ENCODE measurements around the gene TBX10.
"Not testable (repeated sequence)": the region's sequence is repeated elsewhere in the genome, so short reads cannot be mapped to it uniquely, and the experiment has no call there.

TBX10 gene

GRCh38 chr11:67630228-67630942 is 9.2 kb downstream of the TBX10 start:
- peak; percentile 99 for DNase-seq

DNA sequence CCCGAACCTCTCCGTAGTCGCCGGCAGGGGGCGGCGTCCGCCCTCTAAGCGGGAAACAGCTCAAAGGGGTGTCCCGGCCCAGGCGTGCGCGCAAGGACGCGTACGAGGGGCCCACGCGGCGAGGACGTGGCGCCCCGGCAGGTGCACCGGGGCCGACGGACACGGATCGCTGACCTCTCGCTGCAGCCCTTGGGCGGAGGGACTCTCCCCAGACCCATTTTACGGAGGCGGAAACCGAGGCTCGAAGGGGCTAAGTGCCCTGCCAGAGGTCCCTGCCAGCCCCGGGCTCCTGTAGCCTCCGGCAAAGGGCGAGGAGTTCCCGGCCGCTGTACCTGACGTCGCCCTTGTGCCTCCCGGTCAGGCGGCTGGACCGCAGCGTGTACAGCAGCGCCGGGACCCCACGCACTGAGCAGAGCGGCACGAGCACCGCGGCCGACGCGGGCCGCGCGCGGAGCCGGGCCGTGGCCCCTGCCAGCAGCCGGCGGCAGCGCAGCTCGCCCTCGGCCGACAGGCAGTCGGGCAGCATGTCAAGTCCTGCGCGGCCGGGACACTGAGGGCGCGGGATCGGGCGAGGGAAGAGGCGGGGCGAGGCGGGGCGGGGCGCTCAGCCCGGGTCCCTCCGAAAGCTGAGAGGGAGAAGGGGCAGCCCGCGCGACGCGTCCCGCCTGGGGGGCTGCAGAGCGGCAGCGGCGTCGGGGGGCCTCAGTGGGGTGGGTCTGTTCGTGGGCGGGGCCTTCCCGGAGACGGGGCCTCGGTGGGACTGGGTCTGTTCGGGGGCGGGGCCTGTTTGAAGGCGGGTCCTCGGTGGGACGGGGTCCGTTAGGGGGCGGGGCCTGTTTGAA is 10.0 kb downstream of the TBX10 start, which contains the start of gene NUDT8:
Gene NUDT8 (minus strand): TSS at position 552 of the 842 bp plus-strand sequence. CDS start 26 bp downstream, at position 526.
- DNase-seq, result peak; percentile 87

DNA sequence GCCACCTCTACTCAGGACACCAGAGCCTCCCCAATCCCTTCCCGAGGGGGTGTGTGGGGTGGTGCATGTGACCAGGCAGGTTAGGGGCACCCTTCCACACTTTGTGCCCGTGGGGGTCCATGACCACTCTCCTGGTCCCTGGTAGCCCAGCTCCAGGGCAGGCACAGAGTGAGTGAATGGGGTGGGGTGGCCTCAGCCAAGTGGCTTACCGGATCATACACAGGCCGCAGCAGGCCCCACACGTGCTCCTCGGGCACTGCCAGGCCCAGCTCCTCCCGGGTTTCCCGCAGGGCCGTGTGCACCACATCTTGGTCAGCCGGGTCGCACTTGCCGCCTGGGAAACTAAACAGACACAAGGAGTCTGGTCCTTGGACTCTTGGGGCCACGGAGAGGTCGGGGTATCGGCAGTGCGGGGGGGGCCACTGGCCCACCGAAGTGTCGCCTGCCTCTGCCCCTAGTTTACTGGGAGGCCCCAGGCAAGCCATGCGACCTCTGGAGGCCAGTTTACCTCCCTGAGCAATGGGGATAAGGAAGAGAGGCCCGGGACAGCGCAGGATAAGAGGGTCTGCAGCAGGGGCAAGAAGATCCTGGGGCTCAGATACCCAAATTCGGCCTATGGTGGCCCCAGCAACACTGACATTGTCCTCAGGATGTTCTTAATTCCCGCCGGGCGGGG is 10.7 kb downstream of the TBX10 start:
- DNase-seq, result no peak

DNA sequence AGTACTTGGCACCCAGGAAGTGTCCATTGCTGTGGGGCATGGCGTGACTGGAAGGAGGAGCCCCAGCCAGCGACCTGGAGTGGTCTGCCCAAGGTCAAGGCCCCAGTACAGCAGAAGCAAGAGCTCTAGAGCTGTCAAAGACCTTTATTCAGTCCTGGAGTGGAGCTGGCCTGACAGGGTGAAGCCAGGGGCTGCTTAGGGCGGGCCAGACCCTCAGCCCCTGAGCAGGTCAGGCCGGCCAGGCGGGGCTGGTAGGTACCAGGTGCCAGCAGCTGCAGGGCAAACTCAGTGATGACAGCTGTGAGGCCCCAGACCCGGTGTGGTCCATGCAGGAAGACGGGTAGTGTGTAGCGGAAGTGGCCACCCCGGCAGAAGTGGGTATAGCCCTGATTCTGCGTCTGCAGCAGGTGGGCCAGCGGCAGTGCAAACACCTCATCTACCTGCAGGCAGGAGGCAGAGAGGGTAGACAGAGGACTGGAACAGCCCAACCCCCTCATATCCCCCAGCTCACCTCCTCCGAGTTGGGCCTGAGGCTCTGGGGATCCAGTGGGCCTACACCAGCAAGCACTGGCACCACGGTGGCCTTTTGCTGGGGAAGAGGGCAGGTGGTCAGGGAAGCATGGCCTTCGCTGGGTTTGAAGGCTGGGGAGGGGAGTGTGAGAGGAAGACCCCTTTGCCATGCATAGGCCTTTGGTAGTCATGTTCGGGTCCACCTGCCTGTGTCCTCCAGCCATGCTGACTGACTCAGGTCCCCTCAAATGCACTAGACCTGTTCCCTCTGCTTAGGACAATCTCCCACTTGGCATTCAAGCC is 11.5 kb downstream of the TBX10 start:
- DNase-seq, result no peak

DNA sequence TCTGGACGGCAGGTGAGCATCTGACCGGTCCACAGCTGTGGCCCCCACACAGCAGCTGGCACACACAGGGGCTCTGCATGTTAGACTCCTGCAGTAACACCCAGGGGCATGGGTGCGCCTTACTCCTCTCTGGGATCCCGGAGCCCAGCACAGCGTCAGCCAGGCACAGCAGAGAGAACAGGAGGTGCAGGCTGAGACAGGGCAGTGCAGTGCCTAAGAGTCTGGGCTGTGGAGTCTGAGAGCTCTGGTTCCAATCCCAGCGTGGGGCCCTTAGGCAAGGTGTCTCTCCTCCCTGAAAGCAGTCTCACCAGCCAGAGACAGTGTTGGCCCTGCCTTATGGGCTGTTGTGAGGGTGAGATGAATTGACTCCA is 12.1 kb downstream of the TBX10 start:
- DNase-seq, result no peak

GRCh38 chr11:67626970-67627369 is 12.6 kb downstream of the TBX10 start:
- DNase-seq, result no peak

- not testable (repeated sequence) for DNase-seq
Observed at GRCh38 chr11:67626131-67626833, 13.3 kb downstream of the TBX10 start.

DNA sequence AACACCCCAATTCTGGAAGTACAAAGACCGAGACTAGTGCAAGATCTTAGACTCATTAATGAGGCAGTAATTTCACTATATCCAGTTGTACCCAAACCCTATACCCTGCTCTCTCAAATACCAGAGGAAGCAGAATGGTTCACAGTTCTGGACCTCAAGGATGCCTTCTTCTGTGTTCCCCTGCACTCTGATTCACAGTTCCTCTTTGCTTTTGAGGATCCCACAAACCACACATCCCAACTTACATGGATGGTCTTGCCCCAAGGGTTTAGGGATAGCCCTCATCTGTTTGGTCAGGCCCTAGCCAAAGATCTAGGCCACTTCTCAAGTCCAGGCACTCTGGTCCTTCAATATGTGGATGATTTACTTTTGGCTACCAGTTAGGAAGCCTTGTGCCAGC is 15.8 kb downstream of the TBX10 start:
- DNase-seq, result not testable (repeated sequence)

DNA sequence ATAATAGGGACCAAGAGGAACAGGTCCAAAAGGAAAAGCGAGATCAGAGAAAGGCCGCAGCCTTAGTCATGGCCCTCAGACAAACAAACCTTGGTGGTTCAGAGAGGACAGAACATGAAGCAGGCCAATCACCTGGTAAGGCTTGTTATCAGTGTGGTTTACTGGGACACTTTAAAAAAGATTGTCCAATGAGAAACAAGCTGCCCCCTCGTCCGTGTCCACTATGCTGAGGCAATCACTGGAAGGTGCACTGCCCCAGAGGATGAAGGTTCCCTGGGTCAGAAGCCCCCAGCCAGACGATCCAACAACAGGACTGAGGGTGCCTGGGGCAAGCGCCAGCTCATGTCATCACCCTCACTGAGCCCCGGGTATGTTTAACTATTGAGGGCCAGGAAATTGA is 16.7 kb downstream of the TBX10 start:
- DNase-seq, result not testable (repeated sequence)

GRCh38 chr11:67621928-67622327 is 17.6 kb downstream of the TBX10 start:
- DNase-seq, result not testable (repeated sequence)

- not testable (repeated sequence) for DNase-seq
Observed at GRCh38 chr11:67620621-67621020, 18.9 kb downstream of the TBX10 start.

- not testable (repeated sequence) for DNase-seq
Observed at GRCh38 chr11:67619683-67620618, 19.6 kb downstream of the TBX10 start.

GRCh38 chr11:67618901-67619659 is 20.5 kb downstream of the TBX10 start:
- not testable (repeated sequence) for DNase-seq

GRCh38 chr11:67617243-67617953 is 22.2 kb downstream of the TBX10 start:
- no peak for DNase-seq

DNA sequence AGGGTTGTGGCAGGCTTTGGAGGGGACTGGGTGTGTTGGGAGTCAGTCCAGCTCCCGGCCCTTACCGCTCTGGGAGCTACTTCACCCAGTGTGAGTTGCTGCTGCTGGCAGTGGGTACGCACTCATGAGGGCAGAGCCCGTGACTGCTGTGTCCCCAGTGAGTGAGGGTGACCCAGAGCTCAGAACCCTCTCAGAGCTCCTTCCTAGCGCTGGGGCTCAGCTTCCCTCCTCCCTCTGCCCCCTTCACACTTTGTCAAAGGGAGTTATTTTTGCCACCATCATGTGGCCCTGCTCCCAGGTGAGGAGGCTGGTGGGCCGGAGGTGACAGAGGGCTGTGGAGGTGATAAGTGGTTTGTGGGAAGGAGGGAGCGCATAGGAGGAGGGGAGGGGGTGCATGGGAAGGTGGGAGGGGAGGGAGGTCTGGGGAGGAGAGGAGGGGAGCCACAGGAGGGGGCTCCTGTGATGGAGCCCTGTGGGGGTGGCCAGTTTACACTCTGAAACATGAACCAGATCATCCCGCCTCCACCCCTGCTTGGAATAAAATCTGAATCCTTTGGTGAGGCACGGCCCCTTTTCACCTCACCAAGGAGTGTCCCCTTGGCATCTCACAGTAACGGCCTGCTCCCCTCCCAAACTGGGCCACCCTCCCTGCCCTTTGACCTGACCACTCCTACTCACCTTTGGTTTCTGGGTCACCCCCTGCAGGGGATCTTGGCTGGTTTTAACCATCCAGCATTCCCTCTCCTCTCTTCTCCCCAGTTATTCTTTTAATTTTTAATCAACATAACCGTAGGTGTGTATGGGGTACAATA is 22.9 kb downstream of the TBX10 start:
- DNase-seq, result no peak

GRCh38 chr11:67615728-67616430 is 23.7 kb downstream of the TBX10 start:
- no peak for DNase-seq
